OCI-LY3 (cell line): Measurements from ENCODE around the gene ARL5A.

ENCODE experiments used
- CTCF ChIP-seq: fragments of 200-600, 300-600 bp; sonication (generic); IDR thresholded peaks from 2 replicates; pipeline ENCODE4 v1.5.1; 2014; ENCODE audit warnings: antibody characterized with exemption, low read length, low read depth
- EZH2phosphoT487 ChIP-seq: fragments of 200-600 bp; shearing (Covaris generic); IDR thresholded peaks from 2 replicates; pipeline ENCODE4 v1.6.1; 2018; ENCODE audit warnings: antibody characterized with exemption, mixed run types, low read depth

- TF ChIP-seq CTCF (no peak), EZH2phosphoT487 (no peak)
Observed at GRCh38 chr2:151769606-151770005, 58.6 kb downstream of the ARL5A start.
